ENCODE results near the gene RBM20. TPM values are rescaled to one million over a fixed set of nuclear protein-coding genes. Genes with fewer than 3 reads are reported as not detected.

The RBM20 gene
- total RNA-seq, 1 experiment from 2014 or later = 0.17 TPM

GRCh38 chr10:110617425-110618229, 26.5 kb upstream of the RBM20 start:
- Histone ChIP-seq H3K23me2 (ENCODE audit: insufficient read length, low read depth, low read length, poor library complexity, severe bottlenecking) (no peaks in the 10 kb centered on the region), H3K14ac (ENCODE audit: insufficient read depth, low read length) (no peak overlapping the region), H3K79me1 (ENCODE audit: insufficient read depth, low read depth, low read length, poor library complexity, severe bottlenecking) (no peaks in the 10 kb centered on the region), H2AFZ (ENCODE audit: low read length) (no peak overlapping the region), H2BK12ac (ENCODE audit: insufficient read length, low read depth, low read length) (no peak overlapping the region), H2AK5ac (ENCODE audit: insufficient read length, low read length) (no peak overlapping the region), H3K9ac (ENCODE audit: extremely low read depth, insufficient read length, low read length) (no peak overlapping the region), H3K27me3 (ENCODE audit: insufficient read depth, low read length) (no peaks in the 10 kb centered on the region), H3K18ac (ENCODE audit: insufficient read length, low read depth, low read length) (no peak overlapping the region), H3K23ac (ENCODE audit: insufficient read length, low read depth, low read length) (no peak overlapping the region), H3K79me2 (ENCODE audit: insufficient read depth, low read length) (no peaks in the 10 kb centered on the region), H2BK15ac (ENCODE audit: low read depth, low read length) (no peak overlapping the region), H4K5ac (ENCODE audit: insufficient read length, low read depth, low read length) (no peak overlapping the region), H3K4me1 (ENCODE audit: insufficient read depth, low read length) (no peaks in the 10 kb centered on the region), H3K27ac (ENCODE audit: insufficient read length, low read depth, low read length) (no peak overlapping the region), H2BK120ac (ENCODE audit: low read depth, low read length, poor library complexity, severe bottlenecking) (no peak overlapping the region), H3K9me3 (ENCODE audit: control insufficient read depth, low read depth, low read length) (no peaks in the 10 kb centered on the region), H3T11ph (ENCODE audit: low read length) (no peak overlapping the region), H4K8ac (replicated peaks; ENCODE audit: insufficient read length, low read depth, low read length) (no peak overlapping the region), H2BK5ac (ENCODE audit: insufficient read length, low read length) (no peak overlapping the region), H3K4ac (ENCODE audit: low read depth, low read length) (no peak overlapping the region), H3K56ac (ENCODE audit: insufficient read length, low read depth, low read length) (no peak overlapping the region), H2BK20ac (ENCODE audit: low read depth, low read length, poor library complexity, severe bottlenecking) (no peak overlapping the region), H4K20me1 (ENCODE audit: control insufficient read depth, insufficient read depth, insufficient read length) (no peaks in the 10 kb centered on the region), H4K91ac (ENCODE audit: insufficient read length, low read depth, low read length) (no peak overlapping the region), H3K4me2 (ENCODE audit: insufficient read depth, insufficient read length, low read length) (no peak overlapping the region)
- no peaks in the 10 kb centered on the region for H3K36me3 Mint-ChIP-seq (ENCODE audit: insufficient read depth in 1 of 3, low read depth in 3 of 3)
- TF ChIP-seq CTCF (conservative IDR thresholded peaks at IDR 0.05) = no peak
- H3K4me3 Mint-ChIP-seq = no peak overlapping the region
- peaks cover 9 to 13% of the 10 kb centered on the region in 2 experiments; a peak in 3 of 4 replicates for H3K4me1 Mint-ChIP-seq
- H3K27ac Mint-ChIP-seq = no peak overlapping the region; a peak in 2 of 7 replicates
- no peaks in the 10 kb centered on the region for H3K9me3 Mint-ChIP-seq
- no CpG with 5 or more reads among the region's 7 CpGs for WGBS (ENCODE audit: extremely low coverage, insufficient read length, low lambda C conversion rate)
- DNase-seq = no peak
- peaks cover 3% of the 10 kb centered on the region for H3K27me3 Mint-ChIP-seq (ENCODE audit: low read depth)
